ENCODE data around the gene MALT1.

DNA sequence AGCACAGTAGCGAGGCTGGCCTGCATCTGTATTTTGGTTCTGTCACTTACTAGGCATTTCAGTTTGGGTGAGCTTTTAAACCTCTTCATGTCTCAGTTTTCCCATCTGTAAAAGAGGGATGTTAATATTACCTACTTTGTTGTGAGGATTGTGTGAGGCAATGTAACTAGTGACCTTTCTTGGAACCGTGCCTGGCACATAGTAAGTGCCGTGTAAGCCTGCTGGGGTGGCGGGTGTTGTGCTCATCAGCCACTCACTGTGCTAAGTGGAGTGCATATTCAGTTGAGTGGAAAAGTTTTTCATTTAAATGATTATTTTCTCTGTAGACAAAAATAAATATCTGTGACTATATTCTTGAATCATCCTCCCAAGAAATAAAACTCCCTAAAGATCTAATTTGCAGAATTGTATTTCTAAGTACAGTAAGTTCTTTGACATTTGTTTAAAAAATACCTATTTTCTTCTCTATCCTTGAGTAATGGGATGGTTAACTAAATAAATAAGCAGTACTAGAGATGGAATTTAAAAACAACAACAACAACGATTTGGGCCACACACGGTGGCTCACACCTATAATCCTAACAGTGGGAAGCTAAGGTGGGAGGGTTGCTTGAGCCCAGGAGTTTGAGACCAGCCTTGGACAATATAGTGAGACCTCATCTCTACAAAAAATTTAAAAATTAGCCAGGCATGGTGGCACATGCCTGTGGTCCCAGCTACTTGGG, 56.7 kb downstream of the MALT1 start:
- no peak for TF ChIP-seq CTCF (IDR thresholded peaks at IDR 0.05)
- no peak for TF ChIP-seq POLR2A (IDR thresholded peaks at IDR 0.05)
